NCI-H187 treated with DMSO at 0.1 percent for 48 hours (cell line): ENCODE measurements around the gene TSPAN9.
A peak's percentile ranks its signal among the peaks of the same experiment; 100 is the strongest.

Source experiments
- DNase-seq: peaks from one replicate; lab custom pipeline; 2025; lab: John Stamatoyannopoulos, UW

TSPAN9 gene

GRCh38 chr12:3316776-3317480 lies 239.7 kb downstream of the TSPAN9 start:
- DNase-seq: no peak

GRCh38 chr12:3317481-3317815 lies 240.3 kb downstream of the TSPAN9 start:
- DNase-seq: no peak

- DNase-seq: no peak
Measured at GRCh38 chr12:3317841-3318501, 240.8 kb downstream of the TSPAN9 start.

GRCh38 chr12:3319723-3320492 lies 242.7 kb downstream of the TSPAN9 start:
- no peak for DNase-seq

GRCh38 chr12:3320881-3321509 lies 243.8 kb downstream of the TSPAN9 start:
- no peak for DNase-seq

- DNase-seq: no peak
Measured at GRCh38 chr12:3321881-3322280, 244.7 kb downstream of the TSPAN9 start.

GRCh38 chr12:3323002-3323685 lies 246.0 kb downstream of the TSPAN9 start:
- no peak for DNase-seq

- DNase-seq: no peak
Measured at GRCh38 chr12:3325736-3326135, 248.6 kb downstream of the TSPAN9 start.

- no peak for DNase-seq
Measured at GRCh38 chr12:3326156-3326849, 249.1 kb downstream of the TSPAN9 start.

GRCh38 chr12:3326850-3327780 lies 249.9 kb downstream of the TSPAN9 start:
- no peak for DNase-seq

- no peak for DNase-seq
Measured at GRCh38 chr12:3328081-3328480, 250.9 kb downstream of the TSPAN9 start.

GRCh38 chr12:3328571-3328970 lies 251.4 kb downstream of the TSPAN9 start:
- no peak for DNase-seq

GRCh38 chr12:3329361-3329760 lies 252.2 kb downstream of the TSPAN9 start:
- DNase-seq: peak; percentile 25

- DNase-seq: no peak
Measured at GRCh38 chr12:3330976-3331510, 253.9 kb downstream of the TSPAN9 start.

- no peak for DNase-seq
Measured at GRCh38 chr12:3332188-3332587, 255.0 kb downstream of the TSPAN9 start.

GRCh38 chr12:3333583-3333982 lies 256.4 kb downstream of the TSPAN9 start:
- DNase-seq: no peak

GRCh38 chr12:3333991-3334391 lies 256.8 kb downstream of the TSPAN9 start:
- no peak for DNase-seq

GRCh38 chr12:3335078-3335487 lies 257.9 kb downstream of the TSPAN9 start:
- no peak for DNase-seq
